ENCODE measurements around the gene UBA5. TPM values are rescaled to one million over a fixed set of nuclear protein-coding genes. Genes with fewer than 3 reads are reported as not detected.

Gene UBA5
- polyA plus RNA-seq, 3 donors, result 9.3 to 19.5 (median 13.8) TPM

Other genes with a start within 250 kb of the UBA5 start
- 10 to 100 TPM; 18.7 to 32.3 (median 20.8) TPM for gene DNAJC13, start 242.8 kb upstream of the UBA5 start, polyA plus RNA-seq
- gene ACKR4, start 63.1 kb upstream of the UBA5 start, polyA plus RNA-seq, result under 1 TPM in 1 of 3 donors, not detected in 2; 0.09 TPM
- 10 to 100 TPM in 1 of 3 donors, under 1 TPM in 2; 0.31 to 25.4 (median 0.40) TPM for gene ACAD11, start 520 bp upstream of the UBA5 start, polyA plus RNA-seq
- gene NPHP3, start 62.1 kb downstream of the UBA5 start, polyA plus RNA-seq, result 10 to 100 TPM in 1 of 3 donors, 1 to 10 TPM in 2; 1.3 to 15.0 (median 2.0) TPM

Data from CD14-positive monocyte (primary cell).